Erythroblast (primary cell): Measurements from ENCODE around the gene WNT9A.

Experiments used
- GATA1 ChIP-seq: IDR thresholded peaks from 2 replicates; pipeline ENCODE4 v1.6.1; 2011; ENCODE audit warnings: low read depth, mild to moderate bottlenecking, control low read depth, low read length, moderate library complexity
- POLR2A ChIP-seq: IDR thresholded peaks from 2 replicates; pipeline ENCODE4 v1.6.1; 2011; ENCODE audit warnings: mild to moderate bottlenecking, low read length

GRCh38 chr1:227946624-227947385 lies 927 bp downstream of the WNT9A start:
- TF ChIP-seq POLR2A = no peak
- TF ChIP-seq GATA1 = no peak
